A549 (cell line): Measurements from ENCODE around the gene IGFALS.

ENCODE experiments used
- BHLHE40 ChIP-seq: IDR thresholded peaks from 2 replicates; pipeline ENCODE4 v1.6.1; 2012; ENCODE audit warnings: low read depth, low read length, inconsistent platforms
- CEBPB ChIP-seq, 2 experiments: fragments of >200 bp in 1 of 2; sonication (Bioruptor Twin) in 1 of 2; formaldehyde crosslinking in 1 of 2; IDR thresholded peaks; 2 replicates each; pipeline ENCODE4 v1.6.1; 2012 to 2016
- CTCF ChIP-seq: fragments of >200 bp; sonication (Bioruptor Twin); formaldehyde crosslinking; IDR thresholded peaks from 3 replicates; pipeline ENCODE4 v1.5.1; 2016
- KDM5A ChIP-seq: fragments of 200-600 bp; sonication (generic); IDR thresholded peaks from 2 replicates; pipeline ENCODE4 v1.6.1; 2016; ENCODE audit warnings: antibody characterized with exemption, mild to moderate bottlenecking
- NPAS2 ChIP-seq: fragments of 250-450 bp; sonication (Bioruptor Pico); IDR thresholded peaks from 2 replicates; pipeline ENCODE4 v1.8.0; 2022; ENCODE audit warnings: mild to moderate bottlenecking, moderate library complexity, borderline replicate concordance
- POLR2A ChIP-seq: IDR thresholded peaks from 2 replicates; pipeline ENCODE4 v1.6.1; 2012; ENCODE audit warnings: mild to moderate bottlenecking, low read length
- RAD21 ChIP-seq, 2 experiments: fragments of >200 bp in 1 of 2; sonication (Bioruptor Twin) in 1 of 2; formaldehyde crosslinking in 1 of 2; IDR thresholded peaks in 1 of 2; conservative IDR thresholded peaks in 1 of 2; 2 replicates in 1 of 2; 3 replicates in 1 of 2; pipeline ENCODE4 v1.6.1; 2012 to 2018; ENCODE audit warnings: inconsistent platforms in 1 of 2
- REST ChIP-seq: fragments of 200-600 bp; sonication (generic); IDR thresholded peaks from 2 replicates; pipeline ENCODE4 v1.6.1; 2016; ENCODE audit warnings: antibody characterized with exemption, mild to moderate bottlenecking, moderate library complexity
- RFX5 ChIP-seq: fragments of 450-650 bp; IDR thresholded peaks from 2 replicates; pipeline ENCODE4 v1.7.1; 2014; ENCODE audit warnings: antibody characterized with exemption, mild to moderate bottlenecking, moderate library complexity
- TF ChIP-seq, protein P1 (sequence below): fragments of 250-450 bp; sonication (Bioruptor Pico); IDR thresholded peaks from 2 replicates; pipeline ENCODE4 v1.5.0; 2021; ENCODE audit warnings: mild to moderate bottlenecking, moderate library complexity, borderline replicate concordance

GRCh38 chr16:1746693-1747195, 46.8 kb downstream of the IGFALS start:
- no peak for TF ChIP-seq POLR2A
- no peak for TF ChIP-seq BHLHE40
- no peak for TF ChIP-seq CTCF
- TF ChIP-seq KDM5A: no peak
- no peak for TF ChIP-seq RAD21 (conservative IDR thresholded peaks at IDR 0.05 in 1 of 2, IDR thresholded peaks at IDR 0.05 in 1 of 2)
- no peak for TF ChIP-seq NPAS2
- no peak for TF ChIP-seq CEBPB (IDR thresholded peaks at IDR 0.05)
- TF ChIP-seq REST: no peak
- TF ChIP-seq RFX5: no peak
- TF ChIP-seq, protein P1, sequence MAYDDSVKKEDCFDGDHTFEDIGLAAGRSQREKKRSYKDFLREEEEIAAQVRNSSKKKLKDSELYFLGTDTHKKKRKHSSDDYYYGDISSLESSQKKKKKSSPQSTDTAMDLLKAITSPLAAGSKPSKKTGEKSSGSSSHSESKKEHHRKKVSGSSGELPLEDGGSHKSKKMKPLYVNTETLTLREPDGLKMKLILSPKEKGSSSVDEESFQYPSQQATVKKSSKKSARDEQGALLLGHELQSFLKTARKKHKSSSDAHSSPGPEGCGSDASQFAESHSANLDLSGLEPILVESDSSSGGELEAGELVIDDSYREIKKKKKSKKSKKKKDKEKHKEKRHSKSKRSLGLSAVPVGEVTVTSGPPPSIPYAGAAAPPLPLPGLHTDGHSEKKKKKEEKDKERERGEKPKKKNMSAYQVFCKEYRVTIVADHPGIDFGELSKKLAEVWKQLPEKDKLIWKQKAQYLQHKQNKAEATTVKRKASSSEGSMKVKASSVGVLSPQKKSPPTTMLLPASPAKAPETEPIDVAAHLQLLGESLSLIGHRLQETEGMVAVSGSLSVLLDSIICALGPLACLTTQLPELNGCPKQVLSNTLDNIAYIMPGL (CRISPR knock-in tag): no peak
